Peyer's patch (tissue), 4 donors: ENCODE data around the gene TMEM117. TPM values are rescaled to one million over a fixed set of nuclear protein-coding genes. Genes with fewer than 3 reads are reported as not detected.

Experiments used
- DNase-seq, 3 donors: peaks; one replicate each; pipeline ENCODE4 v3.0.0-alpha.2; 2017 to 2019
- H3K27ac ChIP-seq, 4 donors: fragments of 200-600 bp; sonication (generic); one replicate each; pipeline ENCODE4 v1.5.1; 2016 to 2019
- H3K27me3 ChIP-seq, 2 donors: fragments of 200-600 bp; sonication (generic); one replicate each; pipeline ENCODE4 v1.5.1; 2019
- H3K36me3 ChIP-seq, 3 donors: fragments of 200-600 bp; sonication (generic); one replicate each; pipeline ENCODE4 v1.5.1; 2016 to 2019
- H3K4me1 ChIP-seq, 4 donors: fragments of 200-600 bp; sonication (generic); one replicate each; pipeline ENCODE4 v1.5.1; 2016 to 2019
- H3K4me3 ChIP-seq, 4 donors: fragments of 200-600 bp; sonication (generic); 1 replicate in 3 of 4; 2 replicates in 1 of 4; pipeline ENCODE4 v1.5.1; 2016 to 2019; ENCODE audit warnings: mild to moderate bottlenecking in 1 of 4
- H3K9me3 ChIP-seq, 4 donors: fragments of 200-600 bp; sonication (generic); one replicate each; pipeline ENCODE4 v1.5.1; 2016 to 2019; ENCODE audit warnings: mild to moderate bottlenecking in 1 of 4
- CTCF ChIP-seq, 6 experiments: fragments of 450-650 bp in 4 of 6; fragments of 200-600 bp in 2 of 6; sonication (generic) in 1 of 6; IDR thresholded peaks; one replicate each; pipeline ENCODE4 v1.5.1; 2017 to 2019; ENCODE audit warnings: antibody characterized with exemption in 6 of 6, mild to moderate bottlenecking in 3 of 6, moderate library complexity in 1 of 6
- POLR2A ChIP-seq, 2 donors: fragments of 450-650 bp; IDR thresholded peaks; one replicate each; pipeline ENCODE4 v1.5.1; 2017; ENCODE audit warnings: antibody characterized with exemption in 2 of 2, mild to moderate bottlenecking in 2 of 2, moderate library complexity in 2 of 2
- total RNA-seq, 4 donors: library from RNA; depleted of rRNA; stranded (reverse); fragments of >200 nt; gene quantifications; one replicate each; pipeline ENCODE4 v1.1.0, GENCODE V29; 2016

Gene TMEM117
- total RNA-seq, 4 donors from 2014 or later = 10.7 to 60.1 (median 51.9) TPM

GRCh38 chr12:44059476-44059875, 223.6 kb downstream of the TMEM117 start:
- DNase-seq = no peak
- TF ChIP-seq POLR2A (IDR thresholded peaks at IDR 0.05) (no peak), CTCF (IDR thresholded peaks at IDR 0.05) (no peak)
- Histone ChIP-seq H3K4me1 (no peaks in the 10 kb centered on the region), H3K27ac (no peak overlapping the region), H3K4me3 (no peak overlapping the region), H3K36me3 (no peaks in the 10 kb centered on the region), H3K9me3 (no peaks in the 10 kb centered on the region), H3K27me3 (no peaks in the 10 kb centered on the region)

GRCh38 chr12:44063671-44064070, 227.8 kb downstream of the TMEM117 start:
- H3K9me3 ChIP-seq = no peaks in the 10 kb centered on the region
- DNase-seq = no peak
- TF ChIP-seq POLR2A (IDR thresholded peaks at IDR 0.05) = no peak
- TF ChIP-seq CTCF (IDR thresholded peaks at IDR 0.05) = no peak
- no peaks in the 10 kb centered on the region for H3K36me3 ChIP-seq
- no peaks in the 10 kb centered on the region for H3K27me3 ChIP-seq
- no peaks in the 10 kb centered on the region for H3K4me1 ChIP-seq
- H3K27ac ChIP-seq = no peak overlapping the region
- H3K4me3 ChIP-seq = no peak overlapping the region

- no peak for DNase-seq
- H3K4me1 ChIP-seq = no peaks in the 10 kb centered on the region
- no peak for TF ChIP-seq POLR2A (IDR thresholded peaks at IDR 0.05)
- TF ChIP-seq CTCF (IDR thresholded peaks at IDR 0.05) = no peak
- H3K36me3 ChIP-seq = no peaks in the 10 kb centered on the region
- no peak overlapping the region for H3K4me3 ChIP-seq
- H3K27ac ChIP-seq = no peak overlapping the region
- no peaks in the 10 kb centered on the region for H3K9me3 ChIP-seq
- no peaks in the 10 kb centered on the region for H3K27me3 ChIP-seq
These were observed 241.0 kb downstream of the TMEM117 start for GRCh38 chr12:44076871-44077270.

GRCh38 chr12:44077294-44077693, 241.4 kb downstream of the TMEM117 start:
- no peak for DNase-seq
- H3K9me3 ChIP-seq = no peaks in the 10 kb centered on the region
- H3K27me3 ChIP-seq = no peaks in the 10 kb centered on the region
- no peaks in the 10 kb centered on the region for H3K4me1 ChIP-seq
- no peaks in the 10 kb centered on the region for H3K36me3 ChIP-seq
- no peak overlapping the region for H3K4me3 ChIP-seq
- no peak overlapping the region for H3K27ac ChIP-seq
- no peak for TF ChIP-seq CTCF (IDR thresholded peaks at IDR 0.05)
- no peak for TF ChIP-seq POLR2A (IDR thresholded peaks at IDR 0.05)

GRCh38 chr12:44078273-44078672, 242.4 kb downstream of the TMEM117 start:
- TF ChIP-seq CTCF (IDR thresholded peaks at IDR 0.05) (no peak), POLR2A (IDR thresholded peaks at IDR 0.05) (no peak)
- Histone ChIP-seq H3K9me3 (no peaks in the 10 kb centered on the region), H3K36me3 (no peaks in the 10 kb centered on the region), H3K4me1 (no peaks in the 10 kb centered on the region), H3K4me3 (no peak overlapping the region), H3K27ac (no peak overlapping the region), H3K27me3 (no peaks in the 10 kb centered on the region)
- DNase-seq = no peak

GRCh38 chr12:44088647-44089046, 252.8 kb downstream of the TMEM117 start:
- Histone ChIP-seq H3K4me3 (no peak overlapping the region), H3K9me3 (no peaks in the 10 kb centered on the region), H3K27ac (no peak overlapping the region), H3K36me3 (no peaks in the 10 kb centered on the region), H3K4me1 (no peaks in the 10 kb centered on the region), H3K27me3 (no peaks in the 10 kb centered on the region)
- DNase-seq = no peak
- TF ChIP-seq CTCF (IDR thresholded peaks at IDR 0.05) = no peak
- TF ChIP-seq POLR2A (IDR thresholded peaks at IDR 0.05) = no peak
